Naive thymus-derived CD4-positive, alpha-beta T cell (primary cell): Measurements from ENCODE around the gene SSTR4. TPM values are rescaled to one million over a fixed set of nuclear protein-coding genes. Genes with fewer than 3 reads are reported as not detected.
A peak's percentile ranks its signal among the peaks of the same experiment; 100 is the strongest.

ENCODE experiments used
- ATAC-seq: fragments of 150-1000 bp; cut with Tn5 transposase; 2 replicates; pipeline ENCODE4 v1.10.0; 2021; ENCODE audit warnings: mild to moderate bottlenecking, moderate library complexity
- CTCF ChIA-PET: fragments of 350-600 bp; sonication (Branson Sonifier 250); formaldehyde crosslinking; loops from one replicate; lab custom pipeline; 2021; ENCODE audit warnings: antibody characterized with exemption; lab: Charles Lee
- POLR2A ChIA-PET: fragments of 350-600 bp; sonication (Branson Sonifier 250); formaldehyde crosslinking; loops from one replicate; lab custom pipeline; 2021; ENCODE audit warnings: antibody characterized with exemption, inconsistent platforms; lab: Charles Lee
- DNase-seq, 9 donors: peaks; one replicate each; pipeline versions ENCODE4 v3.0.0 to v3.0.0-alpha.2; 2020 to 2022; ENCODE audit warnings: mixed read lengths in 1 of 9
- H3K27ac ChIP-seq: one replicate; pipeline ENCODE4 v1.7.0; 2013; ENCODE audit warnings: mild to moderate bottlenecking, low read depth, low read length, moderate library complexity
- H3K27me3 ChIP-seq, 2 donors: one replicate each; pipeline ENCODE4 v1.7.0; 2013; ENCODE audit warnings: low read length in 2 of 2, mild to moderate bottlenecking in 2 of 2, moderate library complexity in 2 of 2; ENCODE audit not compliant: control insufficient read depth in 2 of 2, insufficient read depth in 2 of 2
- H3K36me3 ChIP-seq, 3 experiments: 1 replicate in 2 of 3; 2 replicates in 1 of 3; pipeline ENCODE4 v1.7.0; 2013; ENCODE audit warnings: low read length in 3 of 3, mild to moderate bottlenecking in 3 of 3, moderate library complexity in 1 of 3; ENCODE audit not compliant: insufficient read depth in 3 of 3, control insufficient read depth in 2 of 3
- H3K4me1 ChIP-seq, 2 donors: one replicate each; pipeline ENCODE4 v1.7.0; 2013; ENCODE audit warnings: low read length in 2 of 2, mild to moderate bottlenecking in 2 of 2, moderate library complexity in 1 of 2; ENCODE audit not compliant: control insufficient read depth in 2 of 2, insufficient read depth in 2 of 2
- H3K4me3 ChIP-seq: 2 replicates; pipeline ENCODE4 v1.7.0; 2013; ENCODE audit warnings: mild to moderate bottlenecking, low read length
- H3K9me3 ChIP-seq, 3 experiments: 1 replicate in 2 of 3; 2 replicates in 1 of 3; pipeline ENCODE4 v1.7.0; 2013; ENCODE audit warnings: low read length in 3 of 3; ENCODE audit not compliant: control insufficient read depth in 2 of 3
- H3K27ac Mint-ChIP-seq, 9 donors: one replicate each; pipeline ENCODE4 v1.8.0; 2020 to 2022; ENCODE audit warnings: mixed read lengths in 9 of 9, mild to moderate bottlenecking in 8 of 9, moderate library complexity in 5 of 9, inconsistent platforms in 2 of 9
- H3K27me3 Mint-ChIP-seq, 5 donors: one replicate each; pipeline ENCODE4 v1.8.0; 2021 to 2022; ENCODE audit warnings: mixed read lengths in 5 of 5, mild to moderate bottlenecking in 1 of 5
- H3K36me3 Mint-ChIP-seq, 5 donors: one replicate each; pipeline ENCODE4 v1.8.0; 2020 to 2022; ENCODE audit warnings: mixed read lengths in 5 of 5, mild to moderate bottlenecking in 3 of 5, inconsistent platforms in 1 of 5
- H3K4me1 Mint-ChIP-seq, 7 donors: one replicate each; pipeline ENCODE4 v1.8.0; 2020 to 2022; ENCODE audit warnings: mixed read lengths in 7 of 7, mild to moderate bottlenecking in 3 of 7, inconsistent platforms in 1 of 7
- H3K4me3 Mint-ChIP-seq, 10 donors: one replicate each; pipeline ENCODE4 v1.8.0; 2020 to 2022; ENCODE audit warnings: mild to moderate bottlenecking in 10 of 10, mixed read lengths in 10 of 10, moderate library complexity in 6 of 10, inconsistent platforms in 2 of 10
- H3K9me3 Mint-ChIP-seq, 11 donors: one replicate each; pipeline ENCODE4 v1.8.0; 2020 to 2022; ENCODE audit warnings: mixed read lengths in 11 of 11, mild to moderate bottlenecking in 4 of 11, inconsistent platforms in 1 of 11, moderate library complexity in 1 of 11
- intact Hi-C, 2 donors: fragments of 100-400 bp; cut with micrococcal nuclease; formaldehyde crosslinking; loops; one replicate each; pipeline ENCODE4 v1.15.1; 2023
- polyA plus RNA-seq, 2 donors: library from polyadenylated mRNA; unstranded; fragments of 300-500 nt; fragmentation: Illumina TruSeq; gene quantifications; one replicate each; pipeline ENCODE4 v1.2.3, GENCODE V29; 2021
- total RNA-seq, 6 experiments: library from RNA in 5 of 6; stranded (reverse) in 5 of 6; gene quantifications; 1 replicate in 5 of 6; 2 replicates in 1 of 6; pipeline ENCODE4 v1.2.3 and lab custom pipeline; 2021 to 2026

Gene SSTR4
- total and polyA plus RNA-seq, 7 experiments from 2014 or later, result not detected

GRCh38 chr20:23032056-23032749 is 2.9 kb upstream of the SSTR4 start:
- intact Hi-C loops, result no loop called here
- H3K36me3 Mint-ChIP-seq, result no peaks in the 10 kb centered on the region
- POLR2A ChIA-PET, result no interaction called here
- no peak for ATAC-seq
- no peak overlapping the region for H3K27ac ChIP-seq
- CTCF ChIA-PET, result no interaction called here
- no peaks in the 10 kb centered on the region for H3K27me3 ChIP-seq
- no peaks in the 10 kb centered on the region for H3K4me1 ChIP-seq
- H3K36me3 ChIP-seq, result no peaks in the 10 kb centered on the region
- no peak overlapping the region for H3K27ac Mint-ChIP-seq
- H3K27me3 Mint-ChIP-seq, result peaks cover 15 to 46% (median 24%) of the 10 kb centered on the region in 5 donors
- H3K4me1 Mint-ChIP-seq, result no peaks in the 10 kb centered on the region
- H3K4me3 Mint-ChIP-seq, result no peak overlapping the region
- no peaks in the 10 kb centered on the region for H3K9me3 Mint-ChIP-seq
- no peak for DNase-seq
- no peaks in the 10 kb centered on the region for H3K9me3 ChIP-seq
- H3K4me3 ChIP-seq, result no peak overlapping the region

DNA sequence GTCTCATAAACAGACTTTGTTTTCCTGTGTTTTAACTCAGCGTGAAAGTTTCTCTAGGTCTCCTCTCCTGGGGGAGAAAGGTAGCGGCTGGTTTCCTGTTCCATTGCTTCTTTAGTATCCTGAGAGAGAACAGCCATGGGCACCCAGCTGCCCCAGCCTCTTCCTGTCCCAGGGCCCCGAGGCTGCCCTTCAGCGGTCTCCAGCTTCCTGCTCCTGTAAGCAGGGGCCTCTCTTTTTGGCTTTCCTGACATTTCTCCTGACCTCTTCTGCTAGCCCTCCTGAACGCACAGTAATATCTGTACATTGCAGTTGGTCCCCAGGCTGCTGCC is 2.4 kb upstream of the SSTR4 start:
- intact Hi-C loops, result no loop called here
- Histone ChIP-seq H3K4me1 (no peaks in the 10 kb centered on the region), H3K27ac (no peak overlapping the region), H3K27me3 (no peaks in the 10 kb centered on the region), H3K4me3 (no peak overlapping the region), H3K36me3 (no peaks in the 10 kb centered on the region), H3K9me3 (no peaks in the 10 kb centered on the region)
- no peak overlapping the region for H3K4me3 Mint-ChIP-seq
- no peak for ATAC-seq
- H3K27ac Mint-ChIP-seq, result no peak overlapping the region
- DNase-seq, result no peak
- ChIA-PET CTCF (no interaction called here), POLR2A (no interaction called here)
- no peaks in the 10 kb centered on the region for H3K9me3 Mint-ChIP-seq
- peaks cover 17 to 47% (median 28%) of the 10 kb centered on the region in 5 donors for H3K27me3 Mint-ChIP-seq
- no peaks in the 10 kb centered on the region for H3K4me1 Mint-ChIP-seq
- H3K36me3 Mint-ChIP-seq, result no peaks in the 10 kb centered on the region

DNA sequence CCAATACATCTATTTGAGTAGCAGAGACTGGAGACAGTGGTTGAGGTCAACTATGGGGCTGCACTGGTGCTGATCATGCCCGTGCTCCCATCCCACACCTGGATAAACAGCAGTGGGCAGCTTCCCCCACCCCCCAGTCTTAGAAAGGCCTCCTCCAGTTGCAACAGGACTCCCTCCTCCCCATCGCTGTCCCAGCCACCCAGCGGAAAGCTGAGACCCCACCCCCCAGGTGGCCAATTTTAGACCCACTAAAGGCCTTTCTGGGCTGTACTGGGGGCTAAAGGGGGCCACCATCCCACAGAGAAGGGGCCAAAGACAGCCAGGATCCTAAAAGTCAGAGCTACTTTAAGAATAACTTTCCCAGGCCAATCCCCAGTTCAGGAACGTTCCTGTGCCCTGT is 1.2 kb upstream of the SSTR4 start:
- H3K4me3 ChIP-seq, result no peak overlapping the region
- DNase-seq (no peak), ATAC-seq (no peak)
- H3K27ac ChIP-seq, result no peak overlapping the region
- ChIA-PET CTCF (no interaction called here), POLR2A (no interaction called here)
- peaks cover 0 to 3% of the 10 kb centered on the region in 2 donors for H3K27me3 ChIP-seq
- H3K9me3 ChIP-seq, result no peaks in the 10 kb centered on the region
- H3K9me3 Mint-ChIP-seq, result no peaks in the 10 kb centered on the region
- peaks cover 17 to 47% (median 28%) of the 10 kb centered on the region in 5 donors for H3K27me3 Mint-ChIP-seq
- intact Hi-C loops, result no loop called here
- H3K4me1 ChIP-seq, result no peaks in the 10 kb centered on the region
- no peak overlapping the region for H3K27ac Mint-ChIP-seq
- H3K36me3 Mint-ChIP-seq, result no peaks in the 10 kb centered on the region
- H3K4me1 Mint-ChIP-seq, result no peaks in the 10 kb centered on the region
- no peak overlapping the region for H3K4me3 Mint-ChIP-seq
- H3K36me3 ChIP-seq, result no peaks in the 10 kb centered on the region

GRCh38 chr20:23035731-23036130 is 619 bp downstream of the SSTR4 start:
- H3K4me1 Mint-ChIP-seq, result no peaks in the 10 kb centered on the region
- no peak for DNase-seq
- H3K4me3 Mint-ChIP-seq, result no peak overlapping the region
- intact Hi-C loops, result no loop called here
- Histone ChIP-seq H3K4me3 (no peak overlapping the region), H3K36me3 (no peaks in the 10 kb centered on the region), H3K9me3 (no peaks in the 10 kb centered on the region), H3K27me3 (peaks cover 0 to 3% of the 10 kb centered on the region in 2 donors), H3K27ac (no peak overlapping the region), H3K4me1 (no peaks in the 10 kb centered on the region)
- H3K36me3 Mint-ChIP-seq, result no peaks in the 10 kb centered on the region
- H3K27me3 Mint-ChIP-seq, result peaks cover 19 to 59% (median 30%) of the 10 kb centered on the region in 5 donors
- H3K9me3 Mint-ChIP-seq, result no peaks in the 10 kb centered on the region
- no peak for ATAC-seq
- ChIA-PET CTCF (no interaction called here), POLR2A (no interaction called here)
- no peak overlapping the region for H3K27ac Mint-ChIP-seq

DNA sequence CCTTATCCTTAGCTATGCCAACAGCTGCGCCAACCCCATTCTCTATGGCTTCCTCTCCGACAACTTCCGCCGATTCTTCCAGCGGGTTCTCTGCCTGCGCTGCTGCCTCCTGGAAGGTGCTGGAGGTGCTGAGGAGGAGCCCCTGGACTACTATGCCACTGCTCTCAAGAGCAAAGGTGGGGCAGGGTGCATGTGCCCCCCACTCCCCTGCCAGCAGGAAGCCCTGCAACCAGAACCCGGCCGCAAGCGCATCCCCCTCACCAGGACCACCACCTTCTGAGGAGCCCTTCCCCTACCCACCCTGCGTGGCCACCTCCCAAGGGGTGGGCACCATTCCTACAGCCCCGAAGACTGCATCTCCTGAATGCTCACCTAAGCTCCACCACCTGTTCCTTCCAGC is 1.3 kb downstream of the SSTR4 start:
- ChIA-PET CTCF (no interaction called here), POLR2A (no interaction called here)
- H3K9me3 ChIP-seq, result no peaks in the 10 kb centered on the region
- H3K4me1 ChIP-seq, result no peaks in the 10 kb centered on the region
- peaks cover 0 to 3% of the 10 kb centered on the region in 2 donors for H3K27me3 ChIP-seq
- no peak for ATAC-seq
- DNase-seq, result no peak
- Mint-ChIP-seq H3K9me3 (no peaks in the 10 kb centered on the region), H3K27ac (peak overlapping the region in 1 of 9 donors; percentile 25), H3K4me3 (no peak overlapping the region), H3K4me1 (no peaks in the 10 kb centered on the region), H3K27me3 (peaks cover 20 to 62% (median 28%) of the 10 kb centered on the region in 5 donors), H3K36me3 (no peaks in the 10 kb centered on the region)
- H3K4me3 ChIP-seq, result no peak overlapping the region
- no peak overlapping the region for H3K27ac ChIP-seq
- intact Hi-C loops, result no loop called here
- H3K36me3 ChIP-seq, result no peaks in the 10 kb centered on the region

- no peak for ATAC-seq
- Histone ChIP-seq H3K9me3 (no peaks in the 10 kb centered on the region), H3K36me3 (no peaks in the 10 kb centered on the region), H3K4me3 (no peak overlapping the region), H3K27me3 (peaks cover 0 to 3% of the 10 kb centered on the region in 2 donors), H3K27ac (no peak overlapping the region), H3K4me1 (no peaks in the 10 kb centered on the region)
- no peaks in the 10 kb centered on the region for H3K36me3 Mint-ChIP-seq
- no peak for DNase-seq
- no peak overlapping the region for H3K27ac Mint-ChIP-seq
- H3K27me3 Mint-ChIP-seq, result peaks cover 22 to 62% (median 27%) of the 10 kb centered on the region in 5 donors
- H3K4me3 Mint-ChIP-seq, result no peak overlapping the region
- H3K4me1 Mint-ChIP-seq, result no peaks in the 10 kb centered on the region
- no peaks in the 10 kb centered on the region for H3K9me3 Mint-ChIP-seq
- intact Hi-C loops, result no loop called here
- ChIA-PET CTCF (no interaction called here), POLR2A (no interaction called here)
Observed at GRCh38 chr20:23037017-23037481, 1.9 kb downstream of the SSTR4 start.

DNA sequence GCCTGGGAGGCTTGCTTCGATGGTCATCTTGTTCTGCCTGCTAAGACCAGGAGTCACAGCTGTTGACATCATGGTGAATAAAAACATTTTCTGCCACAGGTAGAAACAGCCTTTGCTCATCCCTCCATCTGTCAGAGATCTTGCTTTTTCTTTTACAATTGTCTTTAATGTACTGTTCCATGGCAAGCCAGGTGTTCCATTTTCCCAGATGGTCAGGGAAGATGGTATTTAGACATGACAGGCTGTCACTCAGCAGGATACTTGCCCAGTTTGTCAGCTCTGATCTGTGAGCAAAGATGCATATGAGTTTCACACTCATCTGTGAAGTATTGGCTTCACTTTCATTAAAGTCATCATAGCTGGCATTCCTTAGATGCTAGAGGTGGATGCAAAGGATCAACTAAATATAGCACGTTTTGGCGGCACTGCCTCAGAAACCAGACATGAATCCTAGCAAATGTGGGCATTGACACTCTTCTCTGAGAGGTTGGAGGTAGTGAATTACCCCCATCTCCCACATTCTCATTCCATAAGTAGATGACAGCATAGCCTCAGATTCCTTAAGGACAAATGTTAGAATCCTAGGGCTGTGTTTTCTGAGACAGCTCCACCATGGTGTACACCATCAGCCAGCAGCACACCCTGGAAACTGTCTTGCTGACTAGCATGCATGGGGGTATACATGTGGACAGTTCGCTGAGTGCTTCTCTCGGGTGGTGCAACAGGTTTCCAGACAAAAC is 4.2 kb downstream of the SSTR4 start:
- Mint-ChIP-seq H3K4me3 (no peak overlapping the region), H3K27me3 (peaks cover 25 to 55% (median 30%) of the 10 kb centered on the region in 5 donors), H3K9me3 (no peaks in the 10 kb centered on the region), H3K4me1 (peaks cover 0 to 3% (median 0%) of the 10 kb centered on the region in 7 donors), H3K36me3 (no peaks in the 10 kb centered on the region), H3K27ac (no peak overlapping the region)
- H3K27me3 ChIP-seq, result peaks cover 0 to 3% of the 10 kb centered on the region in 2 donors
- H3K4me1 ChIP-seq, result no peaks in the 10 kb centered on the region
- intact Hi-C loops, result no loop called here
- no peaks in the 10 kb centered on the region for H3K9me3 ChIP-seq
- no peak overlapping the region for H3K27ac ChIP-seq
- H3K36me3 ChIP-seq, result no peaks in the 10 kb centered on the region
- CTCF ChIA-PET, result no interaction called here
- DNase-seq (no peak), ATAC-seq (no peak)
- no peak overlapping the region for H3K4me3 ChIP-seq
- POLR2A ChIA-PET, result no interaction called here
